DOHH2 (cell line): ENCODE data around the gene CTNNBL1.

Experiments
- H3F3A ChIP-seq: fragments of 200-600 bp; sonication (generic), shearing (Covaris generic); 2 replicates; pipeline ENCODE4 v1.6.0; 2016; ENCODE audit warnings: antibody characterized with exemption, mild to moderate bottlenecking; ENCODE audit not compliant: control insufficient read depth, insufficient read depth
- H3K27ac ChIP-seq: fragments of 200-600 bp; sonication (generic); 2 replicates; pipeline ENCODE4 v1.5.1; 2014; ENCODE audit warnings: low read depth, mild to moderate bottlenecking, low read length, moderate library complexity
- H3K27me3 ChIP-seq: fragments of 200-600 bp; sonication (generic); 2 replicates; pipeline ENCODE4 v1.6.1; 2014; ENCODE audit warnings: mild to moderate bottlenecking, low read length, mixed read lengths; ENCODE audit not compliant: control insufficient read depth
- H3K36me3 ChIP-seq: fragments of 200-600 bp; sonication (generic); 2 replicates; pipeline ENCODE4 v1.6.1; 2014; ENCODE audit warnings: mild to moderate bottlenecking, low read length, moderate library complexity, mixed read lengths; ENCODE audit not compliant: control insufficient read depth
- H3K4me1 ChIP-seq: fragments of 200-600 bp; sonication (generic); 2 replicates; pipeline ENCODE4 v1.6.1; 2014; ENCODE audit warnings: mild to moderate bottlenecking, low read length, mixed read lengths; ENCODE audit not compliant: control insufficient read depth
- H3K4me2 ChIP-seq: fragments of 200-600 bp; sonication (generic); 2 replicates; pipeline ENCODE4 v1.6.0; 2014; ENCODE audit warnings: mild to moderate bottlenecking, low read length, moderate library complexity
- H3K4me3 ChIP-seq: fragments of 200-600 bp; sonication (generic); 2 replicates; pipeline ENCODE4 v1.5.1; 2014; ENCODE audit warnings: mild to moderate bottlenecking, low read length, mixed read lengths
- H3K79me2 ChIP-seq: fragments of 200-600 bp; sonication (generic); 2 replicates; pipeline ENCODE4 v1.6.1; 2014; ENCODE audit warnings: mild to moderate bottlenecking, low read length, mixed read lengths; ENCODE audit not compliant: control insufficient read depth
- H3K9me2 ChIP-seq: fragments of 200-600 bp; sonication (generic); replicated peaks from 2 replicates; pipeline ENCODE4 v1.6.1; 2014; ENCODE audit warnings: mild to moderate bottlenecking, low read length, mixed read lengths; ENCODE audit not compliant: control insufficient read depth
- H3K9me3 ChIP-seq: fragments of 200-600 bp; sonication (generic); 2 replicates; pipeline ENCODE4 v1.6.1; 2014; ENCODE audit warnings: antibody characterized with exemption, low read length, mixed read lengths; ENCODE audit not compliant: control insufficient read depth, insufficient read depth
- H4K20me1 ChIP-seq: fragments of 200-600 bp; sonication (generic); 2 replicates; pipeline ENCODE4 v1.6.0; 2014; ENCODE audit warnings: low read depth, mild to moderate bottlenecking, antibody characterized with exemption, low read length, moderate library complexity; ENCODE audit not compliant: control insufficient read depth, insufficient read depth
- EZH2phosphoT487 ChIP-seq: fragments of 200-600 bp; sonication (generic); IDR thresholded peaks from 2 replicates; pipeline ENCODE4 v1.6.1; 2017; ENCODE audit warnings: borderline replicate concordance, mild to moderate bottlenecking, antibody characterized with exemption, low read length, moderate library complexity, mixed read lengths
- TF ChIP-seq, protein P1 (sequence below): fragments of 200-600 bp; sonication (generic); IDR thresholded peaks from one replicate; pipeline ENCODE4 v1.5.1; 2014; ENCODE audit warnings: antibody characterized with exemption, mild to moderate bottlenecking, low read depth, low read length; ENCODE audit not compliant: poor library complexity, severe bottlenecking

CTNNBL1 gene

DNA sequence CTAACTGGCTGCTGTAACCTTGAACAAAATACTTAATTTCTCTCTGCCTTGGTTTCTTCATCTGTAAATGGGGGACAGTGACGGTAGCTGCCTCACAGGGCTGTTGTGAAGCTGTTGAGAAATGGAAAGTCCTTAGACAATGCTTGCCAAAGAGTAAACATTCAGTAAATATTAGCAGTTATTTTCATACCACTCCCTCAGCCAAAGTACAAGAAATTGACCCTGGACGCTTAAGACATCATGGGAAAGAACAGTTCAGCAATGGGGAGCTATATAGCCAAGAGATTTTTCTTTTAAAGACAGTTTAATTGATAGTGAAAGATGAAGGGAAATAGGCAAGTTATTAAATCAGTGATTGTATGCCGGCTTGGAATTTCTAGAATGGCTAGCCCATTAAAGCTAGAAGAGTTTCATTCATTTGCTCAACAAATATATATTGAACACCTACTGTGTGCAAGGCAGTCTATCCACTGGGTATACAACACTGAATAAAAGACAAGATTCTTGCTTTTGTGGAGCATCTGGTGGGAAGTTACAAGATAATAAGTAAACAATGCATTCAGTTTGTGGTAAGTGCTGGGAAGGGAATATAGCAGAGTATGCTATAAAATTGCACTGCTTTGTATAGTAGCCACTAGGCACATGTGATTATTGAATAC is 2.0 kb downstream of the CTNNBL1 start:
- Histone ChIP-seq H3F3A (no peaks in the 10 kb centered on the region), H3K36me3 (peaks cover 6% of the 10 kb centered on the region), H4K20me1 (0 out of 2 replicates have a peak, but pooled peaks cover 6% of the 10 kb centered on the region), H3K9me3 (no peaks in the 10 kb centered on the region), H3K4me3 (no peak overlapping the region), H3K79me2 (peaks cover 60% of the 10 kb centered on the region), H3K27me3 (0 out of 2 replicates have a peak, but pooled peaks cover 2% of the 10 kb centered on the region), H3K4me2 (peak overlapping the region; percentile 25; the same call in 1 of the 2 replicates), H3K4me1 (peaks cover 24% of the 10 kb centered on the region), H3K9me2 (no peaks in the 10 kb centered on the region), H3K27ac (no peak overlapping the region)
- no peak for TF ChIP-seq EZH2phosphoT487
- TF ChIP-seq, protein P1, sequence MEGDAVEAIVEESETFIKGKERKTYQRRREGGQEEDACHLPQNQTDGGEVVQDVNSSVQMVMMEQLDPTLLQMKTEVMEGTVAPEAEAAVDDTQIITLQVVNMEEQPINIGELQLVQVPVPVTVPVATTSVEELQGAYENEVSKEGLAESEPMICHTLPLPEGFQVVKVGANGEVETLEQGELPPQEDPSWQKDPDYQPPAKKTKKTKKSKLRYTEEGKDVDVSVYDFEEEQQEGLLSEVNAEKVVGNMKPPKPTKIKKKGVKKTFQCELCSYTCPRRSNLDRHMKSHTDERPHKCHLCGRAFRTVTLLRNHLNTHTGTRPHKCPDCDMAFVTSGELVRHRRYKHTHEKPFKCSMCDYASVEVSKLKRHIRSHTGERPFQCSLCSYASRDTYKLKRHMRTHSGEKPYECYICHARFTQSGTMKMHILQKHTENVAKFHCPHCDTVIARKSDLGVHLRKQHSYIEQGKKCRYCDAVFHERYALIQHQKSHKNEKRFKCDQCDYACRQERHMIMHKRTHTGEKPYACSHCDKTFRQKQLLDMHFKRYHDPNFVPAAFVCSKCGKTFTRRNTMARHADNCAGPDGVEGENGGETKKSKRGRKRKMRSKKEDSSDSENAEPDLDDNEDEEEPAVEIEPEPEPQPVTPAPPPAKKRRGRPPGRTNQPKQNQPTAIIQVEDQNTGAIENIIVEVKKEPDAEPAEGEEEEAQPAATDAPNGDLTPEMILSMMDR: no peak

DNA sequence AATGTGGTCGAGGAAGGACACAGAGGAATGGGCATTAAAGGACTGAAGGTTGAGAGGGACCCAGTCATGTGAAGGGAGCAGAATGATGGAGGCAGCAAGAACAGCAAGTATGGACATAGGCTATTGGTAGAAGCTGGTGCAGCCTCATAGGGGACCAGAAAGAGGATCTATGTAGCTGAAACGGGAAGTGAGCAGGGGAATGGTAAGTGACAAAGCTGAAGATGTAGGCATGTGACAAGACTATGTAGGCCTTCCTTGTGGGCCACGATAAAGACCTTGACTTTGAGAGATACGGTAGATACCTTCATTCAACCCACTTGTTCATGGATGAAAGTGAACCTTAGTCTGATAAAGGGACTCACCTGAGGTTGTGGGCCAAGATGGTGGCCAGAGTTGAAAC is 3.5 kb downstream of the CTNNBL1 start:
- Histone ChIP-seq H3K27ac (no peak overlapping the region), H3K4me3 (no peak overlapping the region), H3K9me3 (no peaks in the 10 kb centered on the region), H3F3A (no peaks in the 10 kb centered on the region), H4K20me1 (peaks cover 10% of the 10 kb centered on the region; the same call in 1 of the 2 replicates), H3K79me2 (peaks cover 74% of the 10 kb centered on the region), H3K4me1 (peaks cover 22% of the 10 kb centered on the region), H3K4me2 (no peak overlapping the region), H3K36me3 (peaks cover 6% of the 10 kb centered on the region), H3K9me2 (no peaks in the 10 kb centered on the region), H3K27me3 (no peaks in the 10 kb centered on the region)
- TF ChIP-seq EZH2phosphoT487: no peak
- TF ChIP-seq, protein P1: no peak

DNA sequence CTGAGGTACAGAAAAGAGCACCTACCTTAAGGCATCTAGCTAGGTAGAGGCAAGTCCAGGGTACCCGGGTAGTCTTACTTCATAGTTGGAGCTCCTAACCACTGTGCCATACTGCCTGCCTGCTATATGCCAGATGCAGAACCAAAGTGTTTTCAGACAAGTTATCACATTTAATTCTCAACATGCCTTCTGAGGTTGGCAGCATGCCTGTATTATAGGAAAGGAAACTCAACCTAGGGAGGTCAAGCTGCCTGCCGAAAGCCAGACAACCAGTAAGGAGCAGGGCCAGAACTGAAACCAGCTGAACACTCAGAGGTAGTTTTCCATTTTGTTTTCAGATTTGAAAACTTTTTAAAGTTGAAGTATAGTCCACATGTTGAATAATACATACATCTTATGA is 5.4 kb downstream of the CTNNBL1 start:
- no peak for TF ChIP-seq EZH2phosphoT487
- TF ChIP-seq, protein P1: no peak
- peaks cover 6% of the 10 kb centered on the region for H3K36me3 ChIP-seq
- no peaks in the 10 kb centered on the region for H3K9me2 ChIP-seq
- no peaks in the 10 kb centered on the region for H3F3A ChIP-seq
- no peaks in the 10 kb centered on the region for H3K9me3 ChIP-seq
- H3K27ac ChIP-seq: no peak overlapping the region
- peaks cover 88% of the 10 kb centered on the region for H3K79me2 ChIP-seq
- peaks cover 10% of the 10 kb centered on the region; the same call in 1 of the 2 replicates for H4K20me1 ChIP-seq
- peaks cover 16% of the 10 kb centered on the region for H3K4me1 ChIP-seq
- H3K4me3 ChIP-seq: no peak overlapping the region
- H3K27me3 ChIP-seq: no peaks in the 10 kb centered on the region
- no peak overlapping the region for H3K4me2 ChIP-seq
